ENCODE data around the gene LIAS. TPM values are rescaled to one million over a fixed set of nuclear protein-coding genes. Genes with fewer than 3 reads are reported as not detected.
A peak's percentile ranks its signal among the peaks of the same experiment; 100 is the strongest.
"Not testable (repeated sequence)": the region's sequence is repeated elsewhere in the genome, so short reads cannot be mapped to it uniquely, and the experiment has no call there.

The LIAS gene
- total RNA-seq, result 13.1 TPM

GRCh38 chr4:39458505-39459300 lies at the start of gene LIAS, which contains the start of gene RPL9:
LIAS (plus strand) TSS chr4:39459056; CDS start chr4:39459118, 62 bp downstream.
RPL9 (minus strand) TSS chr4:39458922; CDS start chr4:39458439, 483 bp downstream.
- ATAC-seq (peak; percentile 99), DNase-seq (ENCODE audit: low spot score) (peak; percentile 98)
- intact Hi-C loops (cut with DNase I), result no loop called here

GRCh38 chr4:39410415-39410814 lies 48.4 kb upstream of the LIAS start:
- DNase-seq (ENCODE audit: low spot score) (no peak), ATAC-seq (no peak)
- intact Hi-C loops (cut with DNase I), result no loop called here

- ATAC-seq; DNase-seq (ENCODE audit: low spot score); intact Hi-C loops (cut with DNase I): not testable (repeated sequence)
These were observed 47.3 kb upstream of the LIAS start for GRCh38 chr4:39411561-39411960.

DNA sequence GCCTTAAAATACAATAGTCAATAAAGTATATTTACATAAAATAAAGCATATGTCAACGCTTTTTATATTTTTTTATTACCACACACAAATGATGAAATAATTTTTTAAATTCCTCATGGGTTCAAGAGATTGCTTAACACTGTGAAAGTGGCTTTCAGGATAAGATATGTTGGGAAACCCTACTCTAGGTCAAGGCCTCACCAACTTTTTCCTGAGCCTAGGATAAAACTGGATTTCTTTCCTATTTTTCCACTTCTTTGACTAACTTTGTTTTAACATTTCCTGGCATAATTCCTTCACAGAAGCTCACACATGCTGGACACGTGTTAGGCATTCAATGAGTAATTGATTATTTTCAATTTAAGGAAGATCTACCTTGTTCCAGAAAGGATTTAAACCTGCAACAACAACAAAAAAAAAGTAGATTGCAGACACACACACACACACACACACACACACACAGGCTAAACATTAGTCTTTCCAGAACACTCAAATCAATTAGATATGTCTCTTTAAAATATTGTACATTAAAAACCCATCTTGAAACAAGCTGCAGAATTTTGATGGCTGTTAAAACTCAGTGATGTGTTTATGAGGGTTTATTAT lies 43.1 kb upstream of the LIAS start:
- DNase-seq (ENCODE audit: low spot score), result no peak
- peak; percentile 53 for ATAC-seq
- intact Hi-C loops (cut with DNase I), result no loop called here

GRCh38 chr4:39422247-39422646 lies 36.6 kb upstream of the LIAS start:
- intact Hi-C loops (cut with DNase I), result no loop called here
- ATAC-seq (no peak), DNase-seq (ENCODE audit: low spot score) (no peak)

DNA sequence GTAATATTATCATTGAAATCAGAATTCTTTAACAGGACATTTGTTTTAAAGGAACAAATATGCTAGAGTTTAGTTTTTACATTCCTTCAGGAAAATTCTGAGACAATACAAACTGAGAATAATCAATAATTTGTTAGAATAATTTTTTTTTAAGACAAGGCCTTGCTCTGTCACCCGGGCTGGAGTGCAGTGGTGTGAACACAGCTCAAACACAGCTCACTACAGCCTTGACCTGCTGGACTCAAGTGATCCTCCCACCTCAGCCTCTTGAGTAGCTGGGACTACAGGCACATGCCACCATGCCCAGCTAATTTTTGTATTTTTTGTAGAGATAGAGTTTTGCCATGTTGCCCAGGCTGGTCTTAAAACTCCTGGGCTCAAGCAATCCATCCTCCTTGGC lies 33.6 kb upstream of the LIAS start:
- DNase-seq (ENCODE audit: low spot score); ATAC-seq; intact Hi-C loops (cut with DNase I): not testable (repeated sequence)

- DNase-seq (ENCODE audit: low spot score), result no peak
- ATAC-seq, result no peak
- intact Hi-C loops (cut with DNase I), result no loop called here
These were observed 32.1 kb upstream of the LIAS start for GRCh38 chr4:39426728-39427127.

GRCh38 chr4:39427520-39428114 lies 31.2 kb upstream of the LIAS start:
- DNase-seq (ENCODE audit: low spot score) (no peak), ATAC-seq (no peak)
- intact Hi-C loops (cut with DNase I), result no loop called here

DNA sequence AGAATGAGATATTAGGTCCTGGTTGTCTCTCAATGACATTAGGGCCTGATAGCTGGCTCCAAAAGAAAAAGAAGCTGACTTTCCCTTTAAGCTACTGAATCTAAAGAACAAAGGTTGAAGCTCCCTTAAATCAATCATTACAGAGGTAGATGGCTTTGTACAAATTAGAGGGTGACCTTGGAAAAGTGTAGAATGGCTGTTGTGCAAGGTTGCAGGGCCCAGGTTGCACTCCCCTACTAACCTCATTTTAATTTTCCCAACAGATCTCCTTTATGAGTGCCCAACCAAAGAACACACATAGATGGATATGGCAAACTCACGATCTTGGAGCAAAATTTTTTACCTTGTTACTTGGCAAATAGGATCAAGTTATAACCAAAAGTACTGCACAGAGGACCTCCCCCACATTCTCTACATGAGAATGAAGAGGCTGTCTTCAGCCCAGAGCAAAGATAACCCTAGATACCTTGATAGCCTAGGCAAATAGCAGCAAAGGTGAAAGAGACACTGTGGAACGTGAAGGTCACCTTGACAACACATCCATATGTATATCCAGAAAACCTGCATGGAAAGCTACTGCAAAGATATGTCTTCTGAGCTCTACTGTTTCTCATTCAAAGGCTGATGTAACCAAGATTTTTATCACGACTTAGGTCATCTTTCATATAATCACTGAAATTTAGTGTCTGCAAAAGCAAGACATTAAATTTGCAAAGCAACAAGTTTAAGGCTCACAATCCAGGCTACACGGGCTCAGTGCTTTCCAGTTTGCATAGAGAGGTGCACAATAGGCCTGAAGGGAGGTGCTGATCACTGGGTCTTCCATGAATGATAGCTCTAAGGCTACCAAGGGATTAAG lies 29.2 kb upstream of the LIAS start:
- DNase-seq (ENCODE audit: low spot score), result no peak
- no peak for ATAC-seq
- intact Hi-C loops (cut with DNase I), result no loop called here

DNA sequence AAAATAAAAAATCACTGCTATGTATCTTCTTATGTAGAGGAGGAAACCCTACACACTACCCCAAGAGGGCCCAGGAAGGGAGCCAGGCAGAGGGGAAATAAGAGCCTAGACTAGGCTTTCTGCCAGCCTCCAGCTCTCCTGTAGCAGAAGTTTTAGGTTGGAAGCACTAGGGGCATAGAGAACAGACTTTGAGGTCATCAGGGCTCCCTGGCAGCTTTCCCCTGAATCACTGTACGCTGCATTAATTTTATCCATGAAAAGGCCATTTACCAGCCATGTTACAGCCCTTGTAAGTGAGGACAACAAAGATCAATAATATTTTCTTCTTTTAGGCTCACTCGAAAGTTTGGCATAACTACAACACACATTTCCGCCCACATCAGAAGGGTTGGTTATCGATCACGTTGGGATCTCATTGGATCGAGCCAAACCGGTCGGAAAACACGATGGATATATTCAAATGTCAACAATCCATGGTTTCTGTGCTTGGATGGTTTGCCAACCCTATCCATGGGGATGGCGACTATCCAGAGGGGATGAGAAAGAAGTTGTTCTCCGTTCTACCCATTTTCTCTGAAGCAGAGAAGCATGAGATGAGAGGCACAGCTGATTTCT lies 24.9 kb upstream of the LIAS start:
- ATAC-seq (no peak), DNase-seq (ENCODE audit: low spot score) (no peak)
- intact Hi-C loops (cut with DNase I), result no loop called here

- intact Hi-C loops (cut with DNase I), result no loop called here
- DNase-seq (ENCODE audit: low spot score) (no peak), ATAC-seq (peak; percentile 44)
These were observed 22.9 kb upstream of the LIAS start for GRCh38 chr4:39435659-39436563.

DNA sequence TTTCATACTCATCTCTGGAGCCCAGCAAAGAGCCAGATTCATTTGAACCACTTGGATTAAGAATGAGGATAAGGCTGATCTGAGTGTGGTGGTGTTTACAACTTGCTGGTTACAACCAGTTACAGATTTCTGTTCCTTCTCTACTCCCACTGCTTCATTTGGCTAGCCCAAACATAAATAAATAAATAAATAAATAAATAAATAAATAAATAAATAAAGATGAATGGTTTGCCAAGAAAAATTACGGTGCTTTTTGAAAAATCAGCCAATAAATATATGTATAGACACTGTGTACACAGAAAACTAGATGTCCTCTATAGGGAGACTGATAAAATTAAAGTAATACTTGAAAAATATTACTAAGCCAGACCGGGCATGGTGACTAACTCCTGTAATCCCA lies 17.3 kb upstream of the LIAS start:
- no peak for DNase-seq (ENCODE audit: low spot score)
- intact Hi-C loops (cut with DNase I), result no loop called here
- ATAC-seq, result no peak

DNA sequence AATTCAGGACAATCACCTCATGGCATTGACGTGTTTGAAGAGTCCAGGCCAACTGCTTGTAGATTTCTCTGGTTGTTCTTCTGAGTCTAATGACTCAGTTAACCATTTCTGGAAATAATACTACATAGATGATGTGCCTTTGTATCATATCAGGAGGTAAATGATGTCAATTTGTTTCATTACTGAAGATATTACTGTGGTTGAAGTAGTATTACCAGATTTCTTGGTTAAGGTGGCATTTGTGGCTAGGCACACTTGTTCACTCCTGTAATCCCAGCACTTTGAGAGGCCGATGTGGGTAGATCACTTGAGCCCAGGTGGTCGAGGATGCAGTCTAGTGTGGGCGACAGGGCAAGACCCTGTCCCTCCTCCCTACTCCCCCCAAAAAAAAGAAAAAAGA lies 15.9 kb upstream of the LIAS start:
- ATAC-seq (no peak), DNase-seq (ENCODE audit: low spot score) (no peak)
- intact Hi-C loops (cut with DNase I), result no loop called here

DNA sequence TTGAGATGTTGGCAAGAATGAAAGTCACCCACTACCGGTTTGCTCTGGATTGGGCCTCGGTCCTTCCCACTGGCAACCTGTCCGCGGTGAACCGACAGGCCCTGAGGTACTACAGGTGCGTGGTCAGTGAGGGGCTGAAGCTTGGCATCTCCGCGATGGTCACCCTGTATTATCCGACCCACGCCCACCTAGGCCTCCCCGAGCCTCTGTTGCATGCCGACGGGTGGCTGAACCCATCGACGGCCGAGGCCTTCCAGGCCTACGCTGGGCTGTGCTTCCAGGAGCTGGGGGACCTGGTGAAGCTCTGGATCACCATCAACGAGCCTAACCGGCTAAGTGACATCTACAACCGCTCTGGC lies 12.4 kb upstream of the LIAS start:
- intact Hi-C loops (cut with DNase I), result no loop called here
- ATAC-seq, result no peak

GRCh38 chr4:39446842-39447573 lies 11.8 kb upstream of the LIAS start:
- DNase-seq (ENCODE audit: low spot score) (peak; percentile 70), ATAC-seq (peak; percentile 84)
- intact Hi-C loops (cut with DNase I), result no loop called here

More for the DNA sequence above, 12.4 kb upstream of the LIAS start:
- no peak for DNase-seq (ENCODE audit: low spot score)

GRCh38 chr4:39450618-39451017 lies 8.2 kb upstream of the LIAS start:
- no peak for DNase-seq (ENCODE audit: low spot score)
- intact Hi-C loops (cut with DNase I), result no loop called here
- no peak for ATAC-seq

DNA sequence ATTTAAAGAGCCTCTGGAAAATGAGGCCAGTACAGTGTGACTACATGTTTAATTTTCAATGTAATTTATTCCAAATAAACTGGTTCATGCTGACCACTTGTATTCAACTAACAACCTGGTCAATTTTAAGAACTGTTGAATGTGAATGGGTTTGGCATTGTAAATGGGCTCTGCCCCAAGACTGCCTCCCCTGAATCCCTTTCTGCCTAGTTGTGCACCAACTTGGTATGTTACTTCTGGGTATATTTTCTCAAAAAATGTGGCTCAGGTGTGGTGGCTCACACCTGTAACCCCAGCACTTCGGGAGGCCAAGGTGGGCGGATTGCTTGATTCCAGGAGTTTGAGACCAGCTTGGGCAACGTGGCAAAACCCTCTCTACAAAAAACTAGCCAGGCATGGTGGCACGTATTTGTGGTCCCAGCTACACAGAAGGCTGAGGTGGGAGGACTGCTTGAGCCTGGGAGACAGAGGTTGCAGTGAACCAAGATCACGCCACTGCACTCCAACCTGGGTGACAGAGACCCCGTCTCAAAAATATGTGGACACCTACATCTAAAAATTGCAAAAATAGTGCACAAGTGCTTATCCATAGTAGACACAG lies 7.3 kb upstream of the LIAS start:
- intact Hi-C loops (cut with DNase I), result no loop called here
- ATAC-seq (no peak), DNase-seq (ENCODE audit: low spot score) (no peak)
